GM18511 (cell line): ENCODE results near the gene CCBE1.
"Not testable (repeated sequence)": the region's sequence is repeated elsewhere in the genome, so short reads cannot be mapped to it uniquely, and the experiment has no call there.

ENCODE experiments used
- ATAC-seq: cut with Tn5 transposase; IDR thresholded peaks from one replicate; pipeline ENCODE4 v1.9.1; 2021; ENCODE audit warnings: mild to moderate bottlenecking, moderate library complexity; ENCODE audit not compliant: unreplicated experiment

Gene CCBE1

GRCh38 chr18:59550174-59550516 lies 147.1 kb downstream of the CCBE1 start:
- ATAC-seq: no peak

- ATAC-seq: no peak
Measured at GRCh38 chr18:59549503-59550173, 147.6 kb downstream of the CCBE1 start.

GRCh38 chr18:59547581-59548182 lies 149.5 kb downstream of the CCBE1 start:
- ATAC-seq: no peak

- no peak for ATAC-seq
Measured at GRCh38 chr18:59546188-59546587, 151.0 kb downstream of the CCBE1 start.

GRCh38 chr18:59540780-59541179 lies 156.4 kb downstream of the CCBE1 start:
- no peak for ATAC-seq

- ATAC-seq: no peak
Measured at GRCh38 chr18:59540346-59540745, 156.9 kb downstream of the CCBE1 start.

- no peak for ATAC-seq
Measured at GRCh38 chr18:59539108-59539507, 158.1 kb downstream of the CCBE1 start.

- no peak for ATAC-seq
Measured at GRCh38 chr18:59537579-59537978, 159.6 kb downstream of the CCBE1 start.

- no peak for ATAC-seq
Measured at GRCh38 chr18:59536166-59536565, 161.1 kb downstream of the CCBE1 start.

GRCh38 chr18:59535055-59535454 lies 162.2 kb downstream of the CCBE1 start:
- ATAC-seq: no peak

GRCh38 chr18:59528866-59529265 lies 168.4 kb downstream of the CCBE1 start:
- no peak for ATAC-seq

- no peak for ATAC-seq
Measured at GRCh38 chr18:59520562-59521355, 176.5 kb downstream of the CCBE1 start.

- no peak for ATAC-seq
Measured at GRCh38 chr18:59518705-59519104, 178.5 kb downstream of the CCBE1 start.

- ATAC-seq: no peak
Measured at GRCh38 chr18:59517446-59518165, 179.6 kb downstream of the CCBE1 start.

GRCh38 chr18:59516356-59517155 lies 180.7 kb downstream of the CCBE1 start:
- ATAC-seq: no peak

GRCh38 chr18:59515956-59516355 lies 181.3 kb downstream of the CCBE1 start:
- not testable (repeated sequence) for ATAC-seq

GRCh38 chr18:59515147-59515546 lies 182.1 kb downstream of the CCBE1 start:
- ATAC-seq: no peak

- ATAC-seq: no peak
Measured at GRCh38 chr18:59514203-59514602, 183.0 kb downstream of the CCBE1 start.

- ATAC-seq: no peak
Measured at GRCh38 chr18:59512025-59512755, 185.0 kb downstream of the CCBE1 start.
